HG03280 (cell line): ENCODE measurements around the gene FANCG.

Source experiments
- ATAC-seq: cut with Tn5 transposase; IDR thresholded peaks from one replicate; pipeline ENCODE4 v1.9.1; 2021; ENCODE audit warnings: mild to moderate bottlenecking, moderate library complexity; ENCODE audit not compliant: unreplicated experiment

The FANCG gene

DNA sequence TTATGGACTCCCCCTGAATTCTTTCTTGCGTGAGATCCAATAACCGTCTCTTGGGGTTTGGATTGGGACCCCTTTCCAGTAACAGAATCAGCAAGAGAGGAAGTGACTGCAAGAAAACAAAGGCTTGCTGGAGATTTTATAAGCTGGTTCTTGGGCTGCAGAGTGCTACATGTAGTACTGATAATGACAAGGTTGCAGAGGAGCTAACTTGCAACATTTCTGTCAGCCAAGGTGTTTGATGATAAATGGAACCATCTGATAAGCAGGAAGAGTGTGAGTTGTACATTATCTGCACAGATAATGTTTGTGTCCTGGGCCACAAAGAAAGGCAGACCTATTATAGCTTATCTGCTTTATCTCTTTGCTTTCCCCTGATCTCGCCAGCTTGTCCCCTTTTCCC lies 53.1 kb downstream of the FANCG start:
- no peak for ATAC-seq
